Sigmoid colon (tissue), 3 donors: ENCODE measurements around the gene CACNA1G.

Source experiments
- CTCF ChIP-seq, 4 experiments: fragments of 450-650 bp in 3 of 4; fragments of 200-600 bp in 1 of 4; IDR thresholded peaks; one replicate each; pipeline ENCODE4 v1.5.1; 2016 to 2019; ENCODE audit warnings: antibody characterized with exemption in 4 of 4, mild to moderate bottlenecking in 3 of 4, moderate library complexity in 2 of 4
- POLR2A ChIP-seq, 2 donors: fragments of 450-650 bp; IDR thresholded peaks; one replicate each; pipeline ENCODE4 v1.6.1; 2016; ENCODE audit warnings: antibody characterized with exemption in 2 of 2, mild to moderate bottlenecking in 2 of 2, moderate library complexity in 2 of 2

DNA sequence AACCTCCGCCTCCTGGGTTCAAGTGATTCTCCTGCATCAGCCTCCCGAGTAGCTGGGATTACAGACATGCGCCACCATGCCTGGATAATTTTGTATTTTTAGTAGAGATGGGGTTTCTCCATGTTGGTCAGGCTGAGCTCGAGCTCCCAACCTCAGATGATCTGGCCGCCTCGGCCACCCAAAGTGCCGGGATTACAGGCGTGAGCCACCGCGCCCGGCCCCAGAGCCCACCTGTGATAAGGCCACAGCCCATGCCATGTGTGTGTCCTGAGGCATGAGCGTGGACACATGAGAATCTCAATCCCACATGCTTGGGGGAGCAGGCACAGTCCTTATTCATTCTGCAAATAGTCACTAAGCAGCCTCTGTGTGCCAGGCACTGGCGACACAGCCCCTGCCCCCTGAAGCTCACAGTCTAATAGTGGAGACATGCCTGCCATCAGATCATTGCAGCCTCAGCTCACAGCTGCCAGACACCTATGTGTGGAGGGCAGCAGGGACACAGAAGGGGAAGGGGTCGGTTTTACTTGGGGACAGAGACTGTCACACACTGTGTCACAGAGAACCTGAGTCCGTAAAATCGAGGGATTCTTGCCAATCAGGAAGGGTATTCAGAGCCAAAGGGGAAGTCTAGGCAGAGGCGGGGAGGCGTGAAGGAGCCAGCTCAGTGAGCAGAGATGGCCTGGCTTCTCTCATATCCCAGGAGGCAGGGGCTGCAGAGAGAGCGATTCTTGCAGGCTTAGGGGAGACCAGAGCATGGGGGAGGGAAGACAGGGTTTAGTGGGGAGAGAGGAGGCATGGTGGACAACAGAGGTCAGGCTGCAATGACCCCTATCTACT lies 64.7 kb downstream of the CACNA1G start:
- TF ChIP-seq CTCF (IDR thresholded peaks at IDR 0.05) (no peak), POLR2A (IDR thresholded peaks at IDR 0.05) (no peak)
